Left lobe of liver (tissue), 2 donors: ENCODE measurements around the gene TMEM170A. TPM values are rescaled to one million over a fixed set of nuclear protein-coding genes. Genes with fewer than 3 reads are reported as not detected.
A peak's percentile ranks its signal among the peaks of the same experiment; 100 is the strongest.

Source experiments
- ATAC-seq: fragments of 200-7000 bp; cut with Tn5 transposase; one replicate; pipeline ENCODE4 v1.9.1; 2020; ENCODE audit warnings: mild to moderate bottlenecking, moderate library complexity
- DNase-seq: peaks from one replicate; pipeline ENCODE4 v3.0.0-alpha.2; 2020; ENCODE audit warnings: low spot score
- total RNA-seq: library from RNA; stranded (reverse); gene quantifications from one replicate; pipeline ENCODE4 v1.2.1, GENCODE V29; 2021
- donor health status: DM: no; HTN: no; CAD: no; lungs with moderate emphysema.
- donor health status: DM: no; HTN: yes; CAD: no.

The TMEM170A gene
- total RNA-seq, 1 donor from 2014 or later = 10.5 TPM

- DNase-seq (no peak), ATAC-seq (no peak)
Measured at GRCh38 chr16:75482434-75483205, 18.1 kb upstream of the TMEM170A start.

- DNase-seq (no peak), ATAC-seq (no peak)
Measured at GRCh38 chr16:75481475-75481874, 17.0 kb upstream of the TMEM170A start.

GRCh38 chr16:75479421-75479990 is 15.0 kb upstream of the TMEM170A start:
- no peak for ATAC-seq
- no peak for DNase-seq

GRCh38 chr16:75478480-75479345 is 14.2 kb upstream of the TMEM170A start:
- DNase-seq (no peak), ATAC-seq (no peak)

- DNase-seq = no peak
- no peak for ATAC-seq
Measured at GRCh38 chr16:75477680-75478473, 13.4 kb upstream of the TMEM170A start.

GRCh38 chr16:75476817-75477216 is 12.3 kb upstream of the TMEM170A start:
- no peak for DNase-seq
- no peak for ATAC-seq

- ATAC-seq (no peak), DNase-seq (no peak)
Measured at GRCh38 chr16:75475420-75475847, 10.9 kb upstream of the TMEM170A start.

- DNase-seq = no peak
- no peak for ATAC-seq
Measured at GRCh38 chr16:75472908-75473877, 8.7 kb upstream of the TMEM170A start.

- peak; percentile 55 for DNase-seq
Measured at GRCh38 chr16:75471723-75472633, 7.5 kb upstream of the TMEM170A start.

GRCh38 chr16:75466760-75467159 is 2.3 kb upstream of the TMEM170A start:
- DNase-seq (no peak), ATAC-seq (no peak)

More at GRCh38 chr16:75471723-75472633, 7.5 kb upstream of the TMEM170A start:
- ATAC-seq = peak; percentile 100

GRCh38 chr16:75463389-75464121 is 934 bp downstream of the TMEM170A start:
- peak; percentile 58 for DNase-seq
- peak; percentile 45 for ATAC-seq

GRCh38 chr16:75462806-75463205 is 1.7 kb downstream of the TMEM170A start:
- DNase-seq (no peak), ATAC-seq (no peak)

- ATAC-seq (no peak), DNase-seq (no peak)
Measured at GRCh38 chr16:75461575-75461974, 2.9 kb downstream of the TMEM170A start.

GRCh38 chr16:75460446-75460845 is 4.0 kb downstream of the TMEM170A start:
- ATAC-seq (no peak), DNase-seq (no peak)

- no peak for DNase-seq
Measured at GRCh38 chr16:75459691-75460090, 4.8 kb downstream of the TMEM170A start.

GRCh38 chr16:75458439-75458838 is 6.0 kb downstream of the TMEM170A start:
- ATAC-seq (no peak), DNase-seq (no peak)

More at GRCh38 chr16:75459691-75460090, 4.8 kb downstream of the TMEM170A start:
- ATAC-seq = no peak

- no peak for DNase-seq
- ATAC-seq = no peak
Measured at GRCh38 chr16:75458029-75458428, 6.5 kb downstream of the TMEM170A start.
